Measurements from ENCODE around the gene RFX2. TPM values are rescaled to one million over a fixed set of nuclear protein-coding genes. Genes with fewer than 3 reads are reported as not detected.
A peak's percentile ranks its signal among the peaks of the same experiment; 100 is the strongest.

The RFX2 gene
- total and polyA plus RNA-seq, 9 of the 15 experiments (the other 6 are each of a cell fraction or from before 2014, with no cell fraction given) = 3.6 to 18.7 (median 8.7) TPM

DNA sequence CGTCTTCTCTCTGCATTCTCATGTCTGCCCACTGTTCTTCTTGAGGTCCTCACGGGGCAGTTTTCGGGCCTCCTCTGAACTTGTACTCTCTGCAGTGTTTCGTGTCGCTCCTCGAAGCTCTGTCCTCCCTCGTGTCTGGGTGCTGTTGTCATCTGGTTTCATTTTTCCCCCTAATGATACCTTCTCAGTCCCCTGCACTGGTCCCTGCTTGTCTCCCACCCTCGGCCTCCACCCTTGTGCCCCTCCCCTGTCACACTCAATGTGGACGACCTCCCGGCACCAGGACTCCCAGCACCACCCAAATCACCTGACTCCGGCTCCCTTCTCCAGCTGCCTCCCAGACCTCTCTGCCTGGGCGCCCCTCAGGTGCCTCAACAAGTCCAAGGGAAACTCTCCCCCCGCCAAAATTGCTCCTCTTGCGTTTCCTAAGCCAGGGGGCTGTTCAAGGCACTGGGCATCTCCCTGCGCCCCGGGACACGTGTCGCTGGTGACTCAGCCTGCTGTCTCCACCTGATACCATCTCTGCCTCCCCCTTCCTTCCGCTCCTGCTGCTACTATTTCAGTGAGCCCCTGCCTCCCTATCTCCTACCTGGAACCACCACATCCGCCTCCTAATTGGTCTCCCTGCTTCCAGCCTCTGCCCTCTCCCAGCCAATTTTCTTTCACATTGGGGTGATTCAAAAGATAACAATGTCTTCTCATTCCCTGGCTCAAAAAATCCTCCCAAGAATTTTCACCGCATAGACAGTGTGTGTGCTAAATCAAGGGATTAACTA is 49.5 kb downstream of the RFX2 start (continued):
- TF ChIP-seq GABPB1 (CRISPR knock-in tag; IDR thresholded peaks at IDR 0.05) = peak; percentile 74
- TF ChIP-seq, protein P1, sequence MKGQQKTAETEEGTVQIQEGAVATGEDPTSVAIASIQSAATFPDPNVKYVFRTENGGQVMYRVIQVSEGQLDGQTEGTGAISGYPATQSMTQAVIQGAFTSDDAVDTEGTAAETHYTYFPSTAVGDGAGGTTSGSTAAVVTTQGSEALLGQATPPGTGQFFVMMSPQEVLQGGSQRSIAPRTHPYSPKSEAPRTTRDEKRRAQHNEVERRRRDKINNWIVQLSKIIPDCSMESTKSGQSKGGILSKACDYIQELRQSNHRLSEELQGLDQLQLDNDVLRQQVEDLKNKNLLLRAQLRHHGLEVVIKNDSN (CRISPR knock-in tag; IDR thresholded peaks at IDR 0.05) = peak; percentile 93
- peak; percentile 99 for TF ChIP-seq SMARCE1 (IDR thresholded peaks at IDR 0.05)
- TF ChIP-seq ZNF668 (CRISPR knock-in tag; IDR thresholded peaks at IDR 0.05) = 0 out of 2 replicates have a peak, but pooled peaks have one; percentile 27
- peak; percentile 71; the same call in 1 of the 2 replicates for TF ChIP-seq MYNN (IDR thresholded peaks at IDR 0.05)
- TF ChIP-seq MYNN (CRISPR knock-in tag; IDR thresholded peaks at IDR 0.05) = no peak
- TF ChIP-seq HIVEP1 (CRISPR knock-in tag; IDR thresholded peaks at IDR 0.05) = 0 out of 2 replicates have a peak, but pooled peaks have one; percentile 7
- TF ChIP-seq, protein P2, sequence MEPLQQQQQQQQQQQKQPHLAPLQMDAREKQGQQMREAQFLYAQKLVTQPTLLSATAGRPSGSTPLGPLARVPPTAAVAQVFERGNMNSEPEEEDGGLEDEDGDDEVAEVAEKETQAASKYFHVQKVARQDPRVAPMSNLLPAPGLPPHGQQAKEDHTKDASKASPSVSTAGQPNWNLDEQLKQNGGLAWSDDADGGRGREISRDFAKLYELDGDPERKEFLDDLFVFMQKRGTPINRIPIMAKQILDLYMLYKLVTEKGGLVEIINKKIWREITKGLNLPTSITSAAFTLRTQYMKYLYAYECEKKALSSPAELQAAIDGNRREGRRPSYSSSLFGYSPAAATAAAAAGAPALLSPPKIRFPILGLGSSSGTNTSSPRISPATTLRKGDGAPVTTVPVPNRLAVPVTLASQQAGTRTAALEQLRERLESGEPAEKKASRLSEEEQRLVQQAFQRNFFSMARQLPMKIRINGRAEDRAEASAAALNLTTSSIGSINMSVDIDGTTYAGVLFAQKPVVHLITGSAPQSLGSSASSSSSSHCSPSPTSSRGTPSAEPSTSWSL (CRISPR knock-in tag; IDR thresholded peaks at IDR 0.05; ENCODE audit: borderline replicate concordance) = no peak
- TF ChIP-seq ZNF57 (CRISPR knock-in tag; IDR thresholded peaks at IDR 0.05) = no peak
- TF ChIP-seq HNRNPUL1 (IDR thresholded peaks at IDR 0.05; ENCODE audit: low read length) = no peak
- peak; percentile 30 for TF ChIP-seq KDM5B (IDR thresholded peaks at IDR 0.05; ENCODE audit: insufficient replicate concordance, low read depth, low read length)
- 0 out of 2 replicates have a peak, but pooled peaks have one; percentile 48 for TF ChIP-seq CBFB (CRISPR knock-in tag; IDR thresholded peaks at IDR 0.05)
- TF ChIP-seq, protein P3, sequence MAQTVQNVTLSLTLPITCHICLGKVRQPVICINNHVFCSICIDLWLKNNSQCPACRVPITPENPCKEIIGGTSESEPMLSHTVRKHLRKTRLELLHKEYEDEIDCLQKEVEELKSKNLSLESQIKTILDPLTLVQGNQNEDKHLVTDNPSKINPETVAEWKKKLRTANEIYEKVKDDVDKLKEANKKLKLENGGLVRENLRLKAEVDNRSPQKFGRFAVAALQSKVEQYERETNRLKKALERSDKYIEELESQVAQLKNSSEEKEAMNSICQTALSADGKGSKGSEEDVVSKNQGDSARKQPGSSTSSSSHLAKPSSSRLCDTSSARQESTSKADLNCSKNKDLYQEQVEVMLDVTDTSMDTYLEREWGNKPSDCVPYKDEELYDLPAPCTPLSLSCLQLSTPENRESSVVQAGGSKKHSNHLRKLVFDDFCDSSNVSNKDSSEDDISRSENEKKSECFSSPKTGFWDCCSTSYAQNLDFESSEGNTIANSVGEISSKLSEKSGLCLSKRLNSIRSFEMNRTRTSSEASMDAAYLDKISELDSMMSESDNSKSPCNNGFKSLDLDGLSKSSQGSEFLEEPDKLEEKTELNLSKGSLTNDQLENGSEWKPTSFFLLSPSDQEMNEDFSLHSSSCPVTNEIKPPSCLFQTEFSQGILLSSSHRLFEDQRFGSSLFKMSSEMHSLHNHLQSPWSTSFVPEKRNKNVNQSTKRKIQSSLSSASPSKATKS (CRISPR knock-in tag; IDR thresholded peaks at IDR 0.05) = no peak
- TF ChIP-seq, protein P4, sequence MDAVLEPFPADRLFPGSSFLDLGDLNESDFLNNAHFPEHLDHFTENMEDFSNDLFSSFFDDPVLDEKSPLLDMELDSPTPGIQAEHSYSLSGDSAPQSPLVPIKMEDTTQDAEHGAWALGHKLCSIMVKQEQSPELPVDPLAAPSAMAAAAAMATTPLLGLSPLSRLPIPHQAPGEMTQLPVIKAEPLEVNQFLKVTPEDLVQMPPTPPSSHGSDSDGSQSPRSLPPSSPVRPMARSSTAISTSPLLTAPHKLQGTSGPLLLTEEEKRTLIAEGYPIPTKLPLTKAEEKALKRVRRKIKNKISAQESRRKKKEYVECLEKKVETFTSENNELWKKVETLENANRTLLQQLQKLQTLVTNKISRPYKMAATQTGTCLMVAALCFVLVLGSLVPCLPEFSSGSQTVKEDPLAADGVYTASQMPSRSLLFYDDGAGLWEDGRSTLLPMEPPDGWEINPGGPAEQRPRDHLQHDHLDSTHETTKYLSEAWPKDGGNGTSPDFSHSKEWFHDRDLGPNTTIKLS (IDR thresholded peaks at IDR 0.05; ENCODE audit: borderline replicate concordance, low read depth) = peak; percentile 92
- peak; percentile 91 for TF ChIP-seq NEUROD1 (IDR thresholded peaks at IDR 0.05; ENCODE audit: borderline replicate concordance, low read depth, low read length, partially characterized antibody)
- TF ChIP-seq YY1 (IDR thresholded peaks at IDR 0.05; ENCODE audit: borderline replicate concordance in 1 of 3, control insufficient read depth in 1 of 3, extremely low read depth in 1 of 3, insufficient read depth in 3 of 3, insufficient read length in 1 of 3, insufficient replicate concordance in 2 of 3, low read depth in 1 of 3, low read length in 2 of 3) = peak in 1 of 3 experiments; percentile 17
- TF ChIP-seq ZFP36 (IDR thresholded peaks at IDR 0.05; ENCODE audit: low read depth, low read length, partially characterized antibody) = no peak
- TF ChIP-seq ETV1 (tag; conservative IDR thresholded peaks at IDR 0.05; ENCODE audit: low read depth) = peak; percentile 99
- TF ChIP-seq RCOR1 (IDR thresholded peaks at IDR 0.05; ENCODE audit: borderline replicate concordance in 1 of 2, low read depth in 2 of 2, low read length in 2 of 2) = peak in 1 of 2 experiments; percentile 95; a peak in 2 of 4 replicates
- peak; percentile 59 for TF ChIP-seq NFIC (IDR thresholded peaks at IDR 0.05)
- TF ChIP-seq SAFB2 (IDR thresholded peaks at IDR 0.05; ENCODE audit: borderline replicate concordance, low read depth, low read length, severe bottlenecking) = no peak
